Femur (tissue), 1 donor: ENCODE data around the gene CFAP299.

ENCODE experiments used
- DNase-seq: peaks from one replicate; pipeline ENCODE4 v3.0.0-alpha.2; 2017

The CFAP299 gene

DNA sequence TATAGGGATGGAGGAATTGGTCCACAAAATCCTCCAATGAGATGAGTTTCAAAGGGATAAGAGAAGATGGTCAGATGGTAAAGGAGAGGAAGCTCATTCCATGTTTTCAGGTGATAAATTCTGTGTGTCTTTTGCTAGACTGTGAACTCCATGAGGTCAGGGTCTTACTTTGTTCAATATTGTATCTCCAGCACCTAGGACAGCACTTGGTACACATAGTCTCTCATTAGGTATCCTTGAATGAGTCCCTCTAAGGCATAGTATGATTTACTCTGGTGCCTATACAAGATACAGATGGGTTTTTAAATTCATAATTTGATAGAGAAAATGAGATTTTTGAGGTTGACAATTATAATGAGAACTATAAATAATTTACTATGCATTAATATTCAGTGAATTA, 510.7 kb downstream of the CFAP299 start:
- no peak for DNase-seq

DNA sequence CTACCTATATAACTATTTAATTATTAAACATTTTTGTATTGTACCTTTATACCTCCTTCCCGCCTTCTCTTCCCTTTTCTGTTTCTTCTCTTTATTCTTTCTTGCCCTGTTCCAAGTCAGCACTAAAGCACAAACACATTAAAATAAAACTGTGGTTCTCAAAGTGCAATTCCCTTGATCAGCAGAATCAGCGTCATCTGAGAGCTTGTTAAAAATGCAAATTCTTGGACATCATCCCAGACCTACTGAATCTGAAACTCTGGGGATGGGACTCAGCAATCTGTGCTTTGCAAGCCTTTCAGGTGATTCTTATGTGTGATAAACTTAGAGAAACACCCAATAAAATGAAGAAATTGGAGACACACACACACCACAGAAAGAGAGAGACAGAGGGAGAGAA, 516.5 kb downstream of the CFAP299 start:
- no peak for DNase-seq

DNA sequence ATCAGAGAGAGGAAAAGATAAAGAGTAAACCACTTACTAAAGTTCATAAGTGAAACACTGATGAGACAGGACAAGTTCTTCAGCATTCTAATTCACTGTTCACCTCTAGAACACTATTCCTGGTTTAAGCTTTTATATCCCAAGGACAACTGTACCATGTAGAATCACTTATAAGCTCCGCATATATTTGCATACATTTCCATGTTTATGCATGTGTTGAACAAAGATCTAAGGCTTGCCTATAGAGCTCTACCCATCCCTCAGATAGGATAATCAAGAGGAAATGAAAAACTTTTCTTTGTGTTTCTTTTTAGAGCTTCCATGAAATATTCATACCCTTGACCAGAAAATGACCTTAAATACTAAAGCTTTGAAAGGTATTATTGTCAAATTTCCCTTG, 538.0 kb downstream of the CFAP299 start:
- no peak for DNase-seq

DNA sequence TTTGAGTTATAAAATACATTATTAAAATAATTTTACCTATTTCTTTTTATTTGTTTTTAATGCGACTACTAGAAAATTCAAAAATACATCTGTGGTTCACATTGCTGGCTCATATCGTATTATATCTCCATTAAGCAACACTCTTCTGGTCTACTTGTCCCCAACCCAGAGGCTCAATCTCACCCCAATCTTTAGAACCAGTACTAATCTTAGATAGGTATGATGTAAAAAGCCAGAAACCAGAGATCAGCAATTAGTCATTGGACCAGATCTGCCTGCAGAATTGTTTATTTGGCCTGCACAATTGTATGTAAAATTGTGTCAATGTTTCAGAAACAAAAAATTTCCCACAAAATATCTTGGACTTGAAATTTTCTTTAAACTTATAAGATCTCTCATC, 539.4 kb downstream of the CFAP299 start:
- DNase-seq = no peak

DNA sequence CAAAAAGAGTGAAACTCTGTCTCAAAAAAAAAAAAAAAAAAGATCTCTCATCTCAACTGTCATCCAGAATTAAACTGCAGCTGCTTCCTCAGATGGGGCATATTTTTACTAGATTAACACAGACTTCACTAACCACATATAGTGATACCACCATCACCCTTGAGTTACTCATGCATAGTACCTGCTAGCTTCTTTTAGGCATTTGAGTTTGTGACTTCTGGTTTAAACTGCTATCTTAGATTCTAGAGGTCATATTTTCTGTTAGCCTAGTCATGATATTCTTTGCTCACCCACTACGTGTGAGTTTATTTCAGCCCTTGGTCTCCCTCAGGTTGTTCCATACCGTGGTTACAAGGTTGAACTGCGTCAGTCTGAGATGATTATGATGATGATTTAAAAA, 540.1 kb downstream of the CFAP299 start:
- no peak for DNase-seq

DNA sequence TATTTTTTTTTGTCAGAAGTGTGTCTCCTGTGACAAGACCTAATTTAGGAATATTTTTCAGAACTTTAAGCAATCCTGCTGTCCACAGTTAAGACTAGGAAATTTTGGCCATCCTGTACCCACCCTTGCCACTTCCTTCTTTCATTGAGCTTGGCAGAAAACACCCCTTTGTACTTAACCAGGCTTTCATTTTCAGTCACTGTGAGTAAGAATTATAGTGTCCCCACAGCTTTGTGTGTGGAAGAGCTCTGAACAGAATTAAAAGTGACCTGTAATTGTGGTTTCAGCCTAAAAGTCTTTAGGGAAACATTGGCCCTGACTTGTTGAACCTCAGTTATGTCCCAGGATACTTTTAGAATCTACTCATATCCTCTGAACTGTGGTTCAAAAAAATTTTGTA, 541.3 kb downstream of the CFAP299 start:
- no peak for DNase-seq

DNA sequence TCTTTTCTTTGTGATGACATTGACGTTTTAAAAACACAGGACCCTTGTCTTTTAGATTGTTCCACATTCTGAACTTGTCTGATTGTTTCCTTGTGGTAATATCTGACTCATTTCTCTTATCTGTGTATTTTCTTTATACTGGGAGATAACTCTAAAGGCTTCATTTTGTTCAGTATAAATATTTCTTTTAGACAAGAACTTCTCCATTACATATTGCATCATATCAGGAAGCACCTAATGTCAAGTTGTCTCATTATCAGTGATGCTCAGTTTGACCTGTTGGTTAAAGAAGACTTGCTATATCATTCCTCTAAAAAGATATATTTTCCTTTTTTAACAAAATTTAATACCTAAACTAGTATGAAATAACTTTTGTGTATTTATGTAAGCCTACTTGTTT, 542.7 kb downstream of the CFAP299 start:
- DNase-seq = no peak

DNA sequence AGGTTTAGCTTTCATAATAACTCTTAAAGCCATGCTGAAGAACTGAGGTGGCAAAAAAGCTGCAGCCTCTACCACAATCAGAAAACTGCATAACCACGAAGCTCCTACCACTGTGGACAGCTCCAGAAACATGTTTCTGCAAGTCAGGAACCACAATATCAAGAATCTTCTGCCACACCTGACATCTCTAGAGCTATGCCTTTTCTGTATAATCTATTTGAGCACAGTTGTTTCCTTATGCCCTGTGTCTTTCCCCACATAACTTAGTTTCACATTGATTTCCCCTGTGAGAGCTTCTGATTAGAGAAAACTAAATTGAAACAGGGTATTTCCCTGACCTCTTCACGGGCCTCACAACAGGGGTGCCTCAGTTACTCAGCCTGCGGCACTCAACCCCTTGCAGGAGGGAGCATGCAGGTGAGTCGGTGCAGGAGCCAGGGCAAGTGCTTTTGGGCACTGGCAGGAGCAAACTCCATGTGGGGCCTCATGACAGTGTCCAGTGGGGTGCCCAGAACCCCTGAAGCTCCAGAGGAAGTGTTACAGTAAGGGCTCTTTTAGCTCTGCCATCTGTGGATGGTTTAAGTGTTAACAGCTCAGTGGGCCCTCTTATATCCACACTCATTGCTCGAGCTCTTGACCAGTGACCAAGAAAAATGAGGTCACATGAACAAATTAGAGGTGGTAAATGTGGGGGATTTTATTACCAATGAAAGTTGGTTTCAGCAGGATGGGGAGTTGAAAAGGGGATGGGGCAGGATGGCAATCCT, 562.2 kb downstream of the CFAP299 start:
- DNase-seq = no peak

DNA sequence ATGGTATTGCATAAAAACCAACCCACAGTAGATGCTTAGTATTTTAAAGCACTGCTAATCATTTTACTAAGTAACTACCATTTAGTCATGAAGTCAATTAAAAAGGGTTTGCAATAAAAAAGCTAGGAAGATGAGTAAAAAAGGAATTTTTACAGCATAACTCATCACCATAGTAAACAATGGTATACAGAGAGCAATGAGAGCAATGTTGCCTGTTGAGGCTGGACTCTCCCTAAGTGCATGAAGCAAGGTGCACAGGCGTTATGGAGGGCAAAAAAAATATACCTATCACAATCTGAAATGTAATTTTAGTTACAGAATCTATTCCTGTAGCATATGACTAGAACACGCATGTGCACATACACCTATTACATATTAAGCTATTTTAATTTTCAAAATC, 565.4 kb downstream of the CFAP299 start:
- no peak for DNase-seq

DNA sequence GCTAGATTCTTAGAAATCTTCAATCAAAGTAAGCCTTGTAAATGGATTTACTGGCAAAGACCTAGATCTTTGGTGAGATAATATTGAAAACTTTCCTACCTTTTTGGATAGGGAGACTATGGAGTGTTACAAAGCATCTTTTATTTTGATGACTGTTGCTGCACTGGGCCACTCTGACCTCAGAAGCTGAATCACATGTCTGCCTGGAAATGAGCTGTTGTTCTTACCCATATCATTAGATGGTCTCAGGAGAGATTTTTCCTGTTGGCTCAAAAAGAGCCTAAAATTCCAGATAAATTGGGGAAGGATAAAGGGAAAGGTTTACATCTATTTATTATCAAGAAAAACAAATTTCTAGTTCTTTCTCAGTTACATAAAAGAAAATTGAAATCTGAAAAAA, 567.5 kb downstream of the CFAP299 start:
- DNase-seq = no peak

DNA sequence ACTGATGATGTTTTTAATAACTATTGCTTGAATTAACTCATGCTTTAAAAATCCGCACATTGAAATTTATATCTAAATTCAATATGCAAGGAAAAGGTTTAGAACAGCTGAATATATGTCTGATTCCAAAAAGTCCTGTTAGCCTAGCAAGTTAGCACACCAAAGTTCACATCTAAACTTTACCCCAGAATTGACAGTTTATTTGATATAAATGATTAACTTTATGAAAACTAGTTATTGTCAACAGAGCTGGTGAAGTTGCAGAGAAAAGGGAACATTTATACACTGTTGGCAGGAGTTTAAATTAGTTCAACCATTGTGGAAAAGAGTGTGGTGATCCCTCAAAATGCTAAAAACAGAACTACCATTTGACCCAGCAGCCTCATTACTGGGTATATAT, 574.4 kb downstream of the CFAP299 start:
- DNase-seq = no peak

DNA sequence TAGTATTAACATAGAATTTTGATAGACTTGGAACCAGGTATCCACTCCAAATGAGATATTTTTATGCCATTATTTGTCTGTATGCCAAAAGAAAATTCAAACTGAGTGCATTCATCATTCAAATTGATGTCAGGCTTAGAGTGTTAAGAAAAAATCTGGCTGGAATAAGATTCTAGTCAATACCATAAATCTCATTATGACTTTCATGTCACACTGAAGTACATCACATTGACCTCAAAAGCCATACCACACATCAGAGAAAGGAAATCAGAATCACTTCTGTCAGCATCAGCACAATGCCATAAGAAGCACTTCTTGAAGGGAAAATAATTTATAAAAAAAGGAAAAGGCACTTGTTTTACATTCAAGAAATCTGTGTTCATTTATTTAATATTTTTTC, 575.9 kb downstream of the CFAP299 start:
- no peak for DNase-seq

DNA sequence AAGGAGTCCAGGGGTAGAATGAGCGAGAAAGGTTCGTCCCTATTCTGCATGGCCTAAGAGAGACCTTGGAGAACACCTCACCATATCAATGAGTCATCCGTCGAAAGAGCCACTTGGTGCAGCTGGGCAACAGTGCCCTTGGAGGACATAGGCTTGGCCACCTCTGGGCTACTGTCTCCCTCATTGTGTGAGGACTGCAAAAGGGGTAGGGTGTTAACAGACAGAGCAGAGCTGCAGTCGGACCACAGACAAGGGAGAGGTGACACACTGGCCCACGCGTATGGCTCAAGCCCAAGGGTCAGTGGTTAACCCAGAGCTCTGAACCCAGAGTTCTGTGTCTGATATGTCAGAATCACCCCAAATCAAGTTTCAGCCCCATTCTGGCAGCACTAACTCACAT, 576.8 kb downstream of the CFAP299 start:
- DNase-seq = no peak

DNA sequence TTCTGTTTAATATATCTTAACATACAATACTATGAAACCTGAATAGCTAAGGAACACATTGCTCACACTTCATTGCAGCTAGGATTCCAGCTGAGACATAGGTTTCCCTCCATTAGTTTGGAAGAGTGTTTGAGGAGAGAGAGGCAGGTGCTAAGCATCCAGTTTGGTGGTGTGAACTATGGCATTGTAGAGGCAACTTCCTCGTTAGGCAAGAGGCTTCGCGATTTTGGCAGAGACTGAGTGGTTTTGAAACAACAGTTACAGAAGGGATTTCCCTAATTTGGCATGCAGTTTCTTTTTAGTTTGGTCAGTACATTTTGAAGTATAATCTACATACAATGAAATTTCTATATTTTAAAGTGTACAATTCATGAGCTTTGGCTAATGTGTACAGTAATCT, 577.9 kb downstream of the CFAP299 start:
- DNase-seq = no peak

DNA sequence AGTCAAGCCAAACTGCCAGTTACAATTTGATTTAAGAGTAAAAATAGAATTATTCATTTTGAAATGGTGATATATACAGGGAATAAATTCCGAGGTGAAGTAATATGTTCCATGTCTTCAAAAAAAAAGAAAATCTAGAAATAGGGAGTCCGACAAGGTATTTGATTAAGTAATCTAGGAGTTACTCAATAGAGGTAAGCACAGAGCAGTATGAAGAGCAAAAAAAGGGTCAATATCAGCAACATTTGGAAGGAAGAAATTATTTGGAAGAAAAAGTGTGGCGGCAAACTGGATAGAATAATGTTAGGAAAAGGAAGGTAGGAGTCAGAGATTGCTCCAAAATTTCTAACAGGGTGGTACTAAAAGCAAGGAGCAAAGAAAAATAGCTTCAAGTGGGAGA, 581.2 kb downstream of the CFAP299 start:
- DNase-seq = no peak

DNA sequence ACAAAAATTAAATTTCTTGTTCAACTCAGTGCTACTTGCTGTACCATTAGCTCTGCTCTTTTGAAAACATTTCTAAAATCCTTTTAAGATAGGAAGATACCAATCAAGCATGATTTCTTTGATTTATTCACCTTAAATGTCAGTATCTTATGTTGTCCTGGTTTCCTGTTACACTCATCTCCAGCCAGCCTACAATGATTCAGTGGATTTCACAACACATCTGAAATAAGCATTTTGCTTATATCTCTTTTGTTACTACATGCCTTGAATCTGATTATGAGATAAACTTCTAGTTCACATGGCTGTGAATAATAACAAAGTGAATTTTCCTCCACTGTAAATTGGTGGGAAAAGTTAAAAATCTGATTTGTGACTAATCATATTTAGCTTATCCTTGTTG, 582.5 kb downstream of the CFAP299 start:
- DNase-seq = no peak

DNA sequence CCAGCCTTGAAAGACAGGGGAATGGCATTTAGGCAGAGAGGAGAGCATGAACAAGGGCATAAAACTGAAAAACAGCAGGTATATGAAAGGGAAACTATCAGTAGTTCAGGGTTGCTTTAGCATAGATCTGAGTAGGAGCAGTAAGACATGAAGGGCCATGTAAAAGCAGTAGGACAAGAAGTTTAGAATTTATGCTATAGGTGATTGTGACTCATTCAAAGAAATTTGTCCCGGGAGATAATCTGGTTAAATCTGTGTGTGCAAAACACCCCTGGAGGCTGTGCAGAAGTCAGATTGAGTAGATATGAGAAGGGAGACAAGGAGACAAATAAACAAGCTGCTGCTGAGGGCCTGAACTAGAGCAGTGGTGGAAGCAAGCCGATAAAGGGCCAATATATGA, 585.9 kb downstream of the CFAP299 start:
- DNase-seq = no peak

DNA sequence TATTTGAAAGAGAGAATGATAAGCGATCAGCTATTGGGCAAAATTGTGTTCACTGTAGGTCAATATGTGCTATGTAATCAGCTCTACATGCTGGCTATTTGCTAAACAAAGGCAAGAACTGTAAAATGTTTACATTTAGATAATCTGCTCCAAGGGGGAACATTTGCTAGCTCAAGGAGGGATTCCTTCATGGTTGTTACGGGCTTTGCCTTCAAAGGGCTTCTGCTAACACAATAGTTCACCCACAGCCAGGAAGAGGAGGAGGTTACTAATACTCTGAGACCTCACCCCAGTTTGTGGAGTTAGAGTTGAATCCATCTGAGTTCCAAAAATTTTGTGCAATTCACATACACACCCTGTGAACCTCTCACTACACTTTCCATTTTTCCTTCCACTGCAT, 587.4 kb downstream of the CFAP299 start:
- DNase-seq = no peak

DNA sequence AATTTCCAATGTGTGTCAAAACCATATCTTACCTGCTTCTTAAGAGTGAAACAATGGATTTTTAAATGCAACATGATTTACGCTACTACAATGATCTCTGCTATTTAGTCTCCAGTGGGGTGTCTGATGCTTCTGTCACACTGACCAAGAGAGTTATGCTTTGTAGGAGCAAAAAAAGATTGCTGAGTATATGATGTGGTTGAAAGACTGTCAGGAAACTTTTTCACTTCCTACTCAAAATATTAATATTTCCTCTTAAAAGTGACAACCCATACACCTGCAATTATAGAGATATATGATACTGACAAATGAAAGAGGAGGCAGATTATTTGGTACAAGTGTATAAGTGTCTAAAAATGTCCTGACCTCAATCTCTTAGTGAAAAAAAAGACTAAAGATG, 589.8 kb downstream of the CFAP299 start:
- DNase-seq = no peak

DNA sequence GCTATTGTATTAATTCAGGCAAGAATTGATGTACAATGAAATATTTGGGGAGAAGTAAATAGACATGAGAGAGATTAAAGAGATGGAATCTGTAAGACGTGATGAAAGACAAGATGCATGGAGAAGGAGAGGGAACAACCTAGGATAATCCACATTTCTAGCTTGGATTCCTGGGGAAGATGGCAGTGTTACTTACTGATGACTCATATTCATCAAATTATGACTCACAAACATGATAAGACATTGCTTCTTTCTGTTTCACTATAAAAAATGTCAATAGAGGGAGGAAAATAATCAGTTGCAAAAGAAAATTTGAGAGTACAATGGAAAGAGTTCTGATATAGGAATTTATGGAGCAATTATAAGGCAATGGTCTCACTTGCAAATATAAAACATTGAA, 590.9 kb downstream of the CFAP299 start:
- no peak for DNase-seq

DNA sequence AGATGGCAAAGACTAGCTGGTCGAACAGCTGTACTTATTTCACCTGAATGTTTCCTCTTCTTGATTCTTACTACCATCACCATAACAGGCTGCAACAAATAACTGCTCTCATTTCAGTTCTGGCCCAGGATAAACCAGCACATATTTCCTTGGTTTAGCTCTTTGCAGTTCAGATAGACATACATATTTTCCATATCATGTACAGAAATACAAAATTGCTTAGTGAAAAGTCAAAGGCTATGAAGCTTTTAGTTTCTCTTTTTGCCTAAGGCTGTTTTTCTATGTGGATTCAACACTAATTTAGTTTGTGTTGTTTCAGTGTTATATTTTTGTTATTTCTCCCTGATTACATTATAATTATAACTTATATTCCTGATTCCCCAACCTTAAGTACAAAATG, 591.4 kb downstream of the CFAP299 start:
- DNase-seq = no peak

DNA sequence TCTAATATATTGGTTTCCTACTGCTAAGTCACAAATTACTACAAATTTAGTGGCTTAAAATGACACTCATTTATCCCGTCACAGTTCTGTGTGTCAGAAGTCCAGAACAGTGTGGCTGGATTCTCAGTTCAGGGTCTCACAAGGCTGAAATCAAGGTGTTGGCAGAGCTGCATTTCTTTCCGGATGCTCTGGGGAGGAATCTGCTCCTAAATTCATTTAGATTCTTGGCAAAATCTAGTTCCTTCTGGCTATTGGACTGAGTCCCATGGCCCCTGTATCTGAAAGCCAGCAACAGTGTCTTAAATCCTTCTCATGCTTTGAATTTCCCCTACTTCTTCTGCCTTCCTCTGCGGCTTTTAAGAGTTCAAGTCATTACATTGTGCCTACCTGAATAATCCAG, 591.9 kb downstream of the CFAP299 start:
- DNase-seq = peak; percentile 23

DNA sequence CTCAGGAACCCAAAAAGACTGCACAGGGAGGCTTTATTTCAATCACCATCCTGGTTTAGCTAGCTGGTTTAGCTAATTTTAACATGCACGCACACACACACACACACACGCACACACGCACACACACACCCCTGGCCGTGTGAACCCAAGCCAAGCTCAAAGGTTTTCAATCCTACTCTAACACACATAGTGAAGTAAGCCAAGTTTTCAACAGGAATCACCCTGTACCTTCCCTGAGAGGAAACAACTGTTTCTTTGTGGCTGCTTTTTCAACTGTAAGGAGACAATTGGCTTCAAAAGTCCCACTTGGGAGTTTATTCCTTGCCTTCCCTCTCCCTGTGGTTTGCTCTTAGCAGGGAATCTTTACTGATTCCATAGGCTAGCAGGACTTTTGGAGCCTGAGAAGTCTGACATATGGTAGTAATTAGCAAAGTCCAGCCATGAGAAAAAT, 596.1 kb downstream of the CFAP299 start:
- peak; percentile 63 for DNase-seq

DNA sequence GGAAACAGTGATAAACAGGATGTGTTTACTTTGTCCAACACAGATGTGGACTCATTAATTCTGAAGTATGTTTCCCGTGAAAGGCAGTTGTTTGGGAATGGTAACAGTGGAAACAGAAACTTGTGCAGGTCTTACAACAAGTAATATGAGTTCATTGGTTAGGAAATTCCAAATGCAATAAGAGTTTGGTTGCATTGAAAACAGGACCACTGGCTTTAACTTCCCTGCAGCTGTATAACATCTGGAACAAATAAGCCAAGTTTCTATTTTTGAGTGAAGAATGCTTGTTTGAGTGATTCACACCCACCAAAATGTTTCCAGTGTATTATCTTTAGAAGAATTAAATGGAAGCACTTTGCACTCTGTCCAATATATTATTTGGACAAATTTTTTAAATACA, 612.6 kb downstream of the CFAP299 start:
- DNase-seq = no peak

DNA sequence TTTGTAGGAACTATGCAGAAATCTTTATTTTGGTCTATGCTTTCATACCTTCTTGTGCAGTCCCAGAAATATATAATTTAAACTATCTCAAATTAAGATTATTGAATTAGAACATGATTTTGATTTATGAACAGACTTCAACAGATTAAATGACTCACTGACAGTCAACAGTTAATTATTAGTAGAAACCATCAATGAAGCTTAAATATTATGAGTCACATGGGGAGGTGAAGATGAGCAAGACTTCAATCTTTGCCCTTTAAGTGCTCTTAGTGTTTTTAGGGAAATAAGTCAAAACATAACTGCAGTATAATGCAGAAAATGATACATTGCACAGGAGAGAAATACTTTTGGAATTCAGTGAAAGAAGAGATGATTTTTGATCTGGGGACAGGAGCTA, 613.5 kb downstream of the CFAP299 start:
- no peak for DNase-seq
